OCI-M2 (cell line): ENCODE results near the gene NCKAP5.

ENCODE experiments used
- DNase-seq: peaks from one replicate; lab custom pipeline; 2025; ENCODE audit not compliant: unreplicated experiment; lab: John Stamatoyannopoulos, UW

The NCKAP5 gene

GRCh38 chr2:133568172-133568571 is at the start of gene NCKAP5:
TSS of gene NCKAP5 (minus strand) at chr2:133568463. CDS start at chr2:133517526, 50,937 bp downstream.
- no peak for DNase-seq

- DNase-seq, result no peak
Measured at GRCh38 chr2:133609664-133610063, 41.4 kb upstream of the NCKAP5 start.

- no peak for DNase-seq
Measured at GRCh38 chr2:133608291-133608690, 40.0 kb upstream of the NCKAP5 start.

- no peak for DNase-seq
Measured at GRCh38 chr2:133607679-133608078, 39.4 kb upstream of the NCKAP5 start.

- DNase-seq, result no peak
Measured at GRCh38 chr2:133606616-133607015, 38.4 kb upstream of the NCKAP5 start.

GRCh38 chr2:133605766-133606137 is 37.5 kb upstream of the NCKAP5 start:
- DNase-seq, result no peak

- DNase-seq, result no peak
Measured at GRCh38 chr2:133605011-133605765, 36.9 kb upstream of the NCKAP5 start.

- DNase-seq, result no peak
Measured at GRCh38 chr2:133603109-133603508, 34.8 kb upstream of the NCKAP5 start.

- DNase-seq, result no peak
Measured at GRCh38 chr2:133602538-133602937, 34.3 kb upstream of the NCKAP5 start.

GRCh38 chr2:133600266-133600928 is 32.1 kb upstream of the NCKAP5 start:
- no peak for DNase-seq

GRCh38 chr2:133599811-133600210 is 31.5 kb upstream of the NCKAP5 start:
- DNase-seq, result no peak

GRCh38 chr2:133599211-133599803 is 31.0 kb upstream of the NCKAP5 start:
- DNase-seq, result no peak

- no peak for DNase-seq
Measured at GRCh38 chr2:133598769-133599168, 30.5 kb upstream of the NCKAP5 start.

GRCh38 chr2:133596701-133597393 is 28.6 kb upstream of the NCKAP5 start:
- DNase-seq, result no peak

- DNase-seq, result no peak
Measured at GRCh38 chr2:133591164-133591563, 22.9 kb upstream of the NCKAP5 start.

- no peak for DNase-seq
Measured at GRCh38 chr2:133589456-133589855, 21.2 kb upstream of the NCKAP5 start.

- DNase-seq, result no peak
Measured at GRCh38 chr2:133588144-133588543, 19.9 kb upstream of the NCKAP5 start.

- DNase-seq, result no peak
Measured at GRCh38 chr2:133586978-133587377, 18.7 kb upstream of the NCKAP5 start.

- DNase-seq, result no peak
Measured at GRCh38 chr2:133581010-133581760, 12.9 kb upstream of the NCKAP5 start.

GRCh38 chr2:133579274-133579673 is 11.0 kb upstream of the NCKAP5 start:
- no peak for DNase-seq

- no peak for DNase-seq
Measured at GRCh38 chr2:133576714-133577113, 8.5 kb upstream of the NCKAP5 start.
